Thyroid gland (tissue), 4 donors: ENCODE measurements around the gene ABCC5. TPM values are rescaled to one million over a fixed set of nuclear protein-coding genes. Genes with fewer than 3 reads are reported as not detected.

Source experiments
- DNase-seq, 2 donors: peaks; one replicate each; pipeline ENCODE4 v3.0.0-alpha.2; 2019
- H3K27ac ChIP-seq, 3 donors: fragments of 200-600 bp; sonication (generic); 1 replicate in 2 of 3; 2 replicates in 1 of 3; pipeline ENCODE4 v1.5.1; 2016 to 2019; ENCODE audit warnings: mild to moderate bottlenecking in 1 of 3, moderate library complexity in 1 of 3
- H3K27me3 ChIP-seq: fragments of 200-600 bp; sonication (generic); one replicate; pipeline ENCODE4 v1.5.1; 2019
- H3K36me3 ChIP-seq, 2 donors: fragments of 200-600 bp; sonication (generic); one replicate each; pipeline ENCODE4 v1.5.1; 2016 to 2019
- H3K4me1 ChIP-seq, 2 donors: fragments of 200-600 bp; sonication (generic); one replicate each; pipeline ENCODE4 v1.5.1; 2017 to 2019
- H3K4me3 ChIP-seq, 3 donors: fragments of 200-600 bp; sonication (generic); replicated peaks in 1 of 3; 1 replicate in 2 of 3; 2 replicates in 1 of 3; pipeline ENCODE4 v1.5.1; 2016; ENCODE audit warnings: mild to moderate bottlenecking in 1 of 3
- H3K9me3 ChIP-seq: fragments of 200-600 bp; sonication (generic); one replicate; pipeline ENCODE4 v1.5.1; 2017
- CTCF ChIP-seq, 6 experiments: fragments of 200-600 bp in 3 of 6; fragments of 450-650 bp in 3 of 6; sonication (generic) in 3 of 6; IDR thresholded peaks; one replicate each; pipeline ENCODE4 v1.5.1; 2016 to 2019; ENCODE audit warnings: antibody characterized with exemption in 6 of 6, mild to moderate bottlenecking in 2 of 6, inconsistent platforms in 1 of 6, moderate library complexity in 1 of 6
- POLR2A ChIP-seq, 2 donors: fragments of 450-650 bp; IDR thresholded peaks; one replicate each; pipeline ENCODE4 v1.6.1; 2017; ENCODE audit warnings: antibody characterized with exemption in 2 of 2, mild to moderate bottlenecking in 2 of 2, moderate library complexity in 1 of 2
- WGBS, 2 donors: methylation state at CpG; one replicate each; pipeline ENCODE4 v1.1.5; 2017; 5-methylcytosine and 5-hydroxymethylcytosine counted together
- intact Hi-C: fragments of 100-400 bp; cut with DNase I; formaldehyde crosslinking; loops from one replicate; pipeline ENCODE4 v1.15.1; 2023
- total RNA-seq, 4 donors: library from RNA; depleted of rRNA; stranded (reverse); fragments of >200 nt; gene quantifications; one replicate each; pipeline ENCODE4 v1.2.3, GENCODE V29; 2016

Gene ABCC5
- total RNA-seq, 4 donors from 2014 or later = 12.2 to 24.3 (median 18.2) TPM

GRCh38 chr3:183927059-183927458 is 90.6 kb downstream of the ABCC5 start:
- WGBS, 2 donors = 92 to 98% methylated on average over 3 of the region's 3 CpGs
- intact Hi-C loops = no loop called here

GRCh38 chr3:183924956-183925355 is 92.7 kb downstream of the ABCC5 start:
- no peaks in the 10 kb centered on the region for H3K27me3 ChIP-seq
- intact Hi-C loops = no loop called here
- H3K4me1 ChIP-seq = no peaks in the 10 kb centered on the region
- DNase-seq = no peak
- peaks cover 0 to 16% of the 10 kb centered on the region in 2 donors for H3K36me3 ChIP-seq
- no peak for TF ChIP-seq POLR2A (IDR thresholded peaks at IDR 0.05)
- TF ChIP-seq CTCF (IDR thresholded peaks at IDR 0.05) = no peak
- H3K4me3 ChIP-seq = no peak overlapping the region
- no peak overlapping the region for H3K27ac ChIP-seq
- WGBS, 2 donors = 95 to 96% methylated on average over 7 of the region's 7 CpGs
- H3K9me3 ChIP-seq = no peaks in the 10 kb centered on the region

More at GRCh38 chr3:183927059-183927458, 90.6 kb downstream of the ABCC5 start:
- no peak for DNase-seq
- Histone ChIP-seq H3K9me3 (no peaks in the 10 kb centered on the region), H3K4me3 (no peak overlapping the region), H3K27ac (no peak overlapping the region), H3K36me3 (peaks cover 0 to 16% of the 10 kb centered on the region in 2 donors), H3K27me3 (no peaks in the 10 kb centered on the region), H3K4me1 (no peaks in the 10 kb centered on the region)
- no peak for TF ChIP-seq CTCF (IDR thresholded peaks at IDR 0.05)
- TF ChIP-seq POLR2A (IDR thresholded peaks at IDR 0.05) = no peak

GRCh38 chr3:183924543-183924942 is 93.1 kb downstream of the ABCC5 start:
- Histone ChIP-seq H3K9me3 (no peaks in the 10 kb centered on the region), H3K27ac (no peak overlapping the region), H3K36me3 (peaks cover 0 to 16% of the 10 kb centered on the region in 2 donors), H3K4me3 (no peak overlapping the region), H3K27me3 (no peaks in the 10 kb centered on the region), H3K4me1 (no peaks in the 10 kb centered on the region)
- 95 to 98% methylated on average over 3 of the region's 3 CpGs for WGBS, 2 donors
- intact Hi-C loops = no loop called here
- no peak for DNase-seq
- TF ChIP-seq CTCF (IDR thresholded peaks at IDR 0.05) (no peak), POLR2A (IDR thresholded peaks at IDR 0.05) (no peak)

- Histone ChIP-seq H3K4me1 (no peaks in the 10 kb centered on the region), H3K9me3 (no peaks in the 10 kb centered on the region), H3K4me3 (no peak overlapping the region), H3K36me3 (peaks cover 0 to 12% of the 10 kb centered on the region in 2 donors), H3K27ac (no peak overlapping the region), H3K27me3 (no peaks in the 10 kb centered on the region)
- TF ChIP-seq POLR2A (IDR thresholded peaks at IDR 0.05) (no peak), CTCF (IDR thresholded peaks at IDR 0.05) (no peak)
- DNase-seq = no peak
- intact Hi-C loops = no loop called here
- 96 to 98% methylated on average over 4 of the region's 4 CpGs for whole genome bisulfite sequencing, 2 donors
Measured at GRCh38 chr3:183922421-183922820, 95.3 kb downstream of the ABCC5 start.

- H3K9me3 ChIP-seq = no peaks in the 10 kb centered on the region
- H3K27me3 ChIP-seq = no peaks in the 10 kb centered on the region
- H3K4me1 ChIP-seq = no peaks in the 10 kb centered on the region
- no peak overlapping the region for H3K27ac ChIP-seq
- 93 to 95% methylated on average over 15 of the region's 15 CpGs for WGBS, 2 donors
- intact Hi-C loops = no loop called here
- H3K4me3 ChIP-seq = no peak overlapping the region
- DNase-seq = no peak
- peaks cover 0 to 12% of the 10 kb centered on the region in 2 donors for H3K36me3 ChIP-seq
- TF ChIP-seq POLR2A (IDR thresholded peaks at IDR 0.05) = no peak
- no peak for TF ChIP-seq CTCF (IDR thresholded peaks at IDR 0.05)
Measured at GRCh38 chr3:183921096-183921495, 96.6 kb downstream of the ABCC5 start.
